ENCODE results near the gene NUDT16. TPM values are rescaled to one million over a fixed set of nuclear protein-coding genes. Genes with fewer than 3 reads are reported as not detected.

Gene NUDT16
- total and polyA plus RNA-seq, 9 of the 15 experiments (the other 6 are each of a cell fraction or from before 2014, with no cell fraction given) = 1.5 to 11.4 (median 7.6) TPM

DNA sequence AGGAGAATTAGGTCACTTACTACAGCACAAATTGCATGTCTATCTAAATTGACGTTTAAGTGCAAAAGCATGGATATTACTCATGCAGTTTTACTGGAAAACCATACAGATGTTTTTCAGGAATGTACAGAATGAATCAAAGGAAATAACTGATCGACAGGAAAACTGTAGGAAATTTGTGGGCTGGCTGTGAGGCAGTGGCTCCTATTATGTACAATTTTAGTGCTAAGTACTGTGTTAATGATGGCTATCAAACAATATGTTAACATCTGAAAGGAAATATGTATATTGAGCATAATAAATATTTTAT, 6.9 kb downstream of the NUDT16 start (continued):
- TF ChIP-seq ZNF766 (CRISPR knock-in tag; conservative IDR thresholded peaks at IDR 0.05) = no peak
- TF ChIP-seq, protein P1, sequence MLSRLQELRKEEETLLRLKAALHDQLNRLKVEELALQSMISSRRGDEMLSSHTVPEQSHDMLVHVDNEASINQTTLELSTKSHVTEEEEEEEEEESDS (CRISPR knock-in tag; IDR thresholded peaks at IDR 0.05) = no peak
- TF ChIP-seq, protein P2, sequence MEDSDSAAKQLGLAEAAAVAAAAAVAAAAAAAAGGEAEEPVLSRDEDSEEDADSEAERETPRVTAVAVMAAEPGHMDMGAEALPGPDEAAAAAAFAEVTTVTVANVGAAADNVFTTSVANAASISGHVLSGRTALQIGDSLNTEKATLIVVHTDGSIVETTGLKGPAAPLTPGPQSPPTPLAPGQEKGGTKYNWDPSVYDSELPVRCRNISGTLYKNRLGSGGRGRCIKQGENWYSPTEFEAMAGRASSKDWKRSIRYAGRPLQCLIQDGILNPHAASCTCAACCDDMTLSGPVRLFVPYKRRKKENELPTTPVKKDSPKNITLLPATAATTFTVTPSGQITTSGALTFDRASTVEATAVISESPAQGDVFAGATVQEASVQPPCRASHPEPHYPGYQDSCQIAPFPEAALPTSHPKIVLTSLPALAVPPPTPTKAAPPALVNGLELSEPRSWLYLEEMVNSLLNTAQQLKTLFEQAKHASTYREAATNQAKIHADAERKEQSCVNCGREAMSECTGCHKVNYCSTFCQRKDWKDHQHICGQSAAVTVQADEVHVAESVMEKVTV (CRISPR knock-in tag; IDR thresholded peaks at IDR 0.05) = no peak

DNA sequence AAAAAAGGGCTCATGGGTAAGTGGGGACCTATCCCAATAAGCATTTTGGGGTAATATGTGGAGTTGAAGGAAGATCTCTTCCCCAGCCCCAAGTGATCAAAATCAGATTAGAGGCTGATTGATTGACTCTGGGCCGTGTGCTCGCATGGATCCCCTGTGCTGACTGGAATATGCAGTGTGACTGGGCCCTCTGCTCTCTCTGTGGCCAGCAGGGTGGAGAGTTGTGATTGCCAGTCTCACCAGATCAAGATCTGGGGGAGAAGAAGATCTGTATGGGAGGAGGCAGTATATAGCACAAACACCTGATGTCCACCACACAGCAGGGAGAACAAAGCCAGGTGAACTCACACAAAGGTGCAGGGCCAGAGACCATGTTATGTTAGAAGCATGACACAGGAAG, 8.8 kb downstream of the NUDT16 start:
- Histone ChIP-seq H3K27ac (ENCODE audit: extremely low read depth, low read depth, low read length) (no peak overlapping the region), H3K4me3 (no peak overlapping the region), H3K27me3 (ENCODE audit: control insufficient read depth in 2 of 2, insufficient read depth in 2 of 2, low read length in 2 of 2) (no peaks in the 10 kb centered on the region), H3K9ac (ENCODE audit: insufficient read depth in 1 of 2, low read depth in 2 of 2, low read length in 2 of 2) (no peak overlapping the region), H2AFZ (ENCODE audit: low read depth, low read length) (no peak overlapping the region), H3K9me1 (ENCODE audit: control insufficient read depth, insufficient read depth, low read length) (no peaks in the 10 kb centered on the region), H3K79me2 (ENCODE audit: control insufficient read depth, insufficient read depth, low read length) (no peaks in the 10 kb centered on the region), H3K4me2 (ENCODE audit: insufficient read depth, low read length) (no peak overlapping the region), H4K20me1 (replicated peaks; ENCODE audit: control insufficient read depth, insufficient read depth, low read length) (no peaks in the 10 kb centered on the region), H3K36me3 (ENCODE audit: control insufficient read depth, insufficient read depth, low read length) (no peaks in the 10 kb centered on the region), H3K4me1 (replicated peaks in 1 of 2; ENCODE audit: control insufficient read depth in 2 of 2, insufficient read depth in 2 of 2, low read length in 2 of 2) (no peaks in the 10 kb centered on the region), H3K9me3 (replicated peaks; ENCODE audit: control insufficient read depth, insufficient read depth, low read depth, low read length) (no peaks in the 10 kb centered on the region)
- intact Hi-C loops (cut with micrococcal nuclease) (no loop called here), in situ Hi-C loops (cut with MboI) (no loop called here)
- CTCF ChIA-PET (ENCODE audit: low intra/inter-chr PET ratio) = no interaction called here
- no TSS peak for BruUV-seq (replicated peaks)
- ATAC-seq (no peak), DNase-seq (ENCODE audit: extremely low read depth in 1 of 4, low spot score in 3 of 4) (no peak), FAIRE-seq (no peak)
- WGBS (ENCODE audit: insufficient coverage, low coverage, missing lambda C conversion rate) = no CpG with 5 or more reads among the region's 2 CpGs
- POLR2A ChIA-PET = no interaction called here
- TF ChIP-seq MEF2D (tag; conservative IDR thresholded peaks at IDR 0.05; ENCODE audit: low read depth) (no peak), MED1 (CRISPR knock-in tag; IDR thresholded peaks at IDR 0.05; ENCODE audit: borderline replicate concordance) (no peak), ELF2 (CRISPR knock-in tag; IDR thresholded peaks at IDR 0.05) (no peak), DPF2 (IDR thresholded peaks at IDR 0.05) (no peak), ZNF263 (CRISPR knock-in tag; IDR thresholded peaks at IDR 0.05; ENCODE audit: borderline replicate concordance) (no peak), ZNF507 (tag; conservative IDR thresholded peaks at IDR 0.05) (no peak), TCF7L2 (IDR thresholded peaks at IDR 0.05; ENCODE audit: low read depth, low read length) (no peak), KLF10 (CRISPR knock-in tag; IDR thresholded peaks at IDR 0.05) (no peak), ADNP (tag; IDR thresholded peaks at IDR 0.05) (no peak), TFAM (CRISPR knock-in tag; conservative IDR thresholded peaks at IDR 0.05) (no peak), GTF3C2 (IDR thresholded peaks at IDR 0.05; ENCODE audit: borderline replicate concordance, extremely low read depth, insufficient read length) (no peak), ZNF696 (CRISPR knock-in tag; conservative IDR thresholded peaks at IDR 0.05) (no peak)
- TF ChIP-seq, protein P3, sequence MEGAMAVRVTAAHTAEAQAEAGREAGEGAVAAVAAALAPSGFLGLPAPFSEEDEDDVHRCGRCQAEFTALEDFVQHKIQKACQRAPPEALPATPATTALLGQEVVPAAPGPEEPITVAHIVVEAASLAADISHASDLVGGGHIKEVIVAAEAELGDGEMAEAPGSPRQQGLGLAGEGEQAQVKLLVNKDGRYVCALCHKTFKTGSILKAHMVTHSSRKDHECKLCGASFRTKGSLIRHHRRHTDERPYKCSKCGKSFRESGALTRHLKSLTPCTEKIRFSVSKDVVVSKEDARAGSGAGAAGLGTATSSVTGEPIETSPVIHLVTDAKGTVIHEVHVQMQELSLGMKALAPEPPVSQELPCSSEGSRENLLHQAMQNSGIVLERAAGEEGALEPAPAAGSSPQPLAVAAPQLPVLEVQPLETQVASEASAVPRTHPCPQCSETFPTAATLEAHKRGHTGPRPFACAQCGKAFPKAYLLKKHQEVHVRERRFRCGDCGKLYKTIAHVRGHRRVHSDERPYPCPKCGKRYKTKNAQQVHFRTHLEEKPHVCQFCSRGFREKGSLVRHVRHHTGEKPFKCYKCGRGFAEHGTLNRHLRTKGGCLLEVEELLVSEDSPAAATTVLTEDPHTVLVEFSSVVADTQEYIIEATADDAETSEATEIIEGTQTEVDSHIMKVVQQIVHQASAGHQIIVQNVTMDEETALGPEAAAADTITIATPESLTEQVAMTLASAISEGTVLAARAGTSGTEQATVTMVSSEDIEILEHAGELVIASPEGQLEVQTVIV (CRISPR knock-in tag; IDR thresholded peaks at IDR 0.05; ENCODE audit: borderline replicate concordance) = no peak

Data from K562 (cell line).